NOMO-1 treated with dmso at 0.1 percent for 144 hours (cell line): Measurements from ENCODE around the gene MADD.
A peak's percentile ranks its signal among the peaks of the same experiment; 100 is the strongest.

ENCODE experiments used
- DNase-seq: peaks from one replicate; lab custom pipeline; 2025; ENCODE audit not compliant: unreplicated experiment; lab: John Stamatoyannopoulos, UW

Gene MADD

GRCh38 chr11:47355283-47356128, 85.6 kb downstream of the MADD start:
- DNase-seq = peak; percentile 21

GRCh38 chr11:47356129-47356997, 86.4 kb downstream of the MADD start:
- DNase-seq = no peak

- no peak for DNase-seq
These were observed 87.0 kb downstream of the MADD start for GRCh38 chr11:47356998-47357329.

DNA sequence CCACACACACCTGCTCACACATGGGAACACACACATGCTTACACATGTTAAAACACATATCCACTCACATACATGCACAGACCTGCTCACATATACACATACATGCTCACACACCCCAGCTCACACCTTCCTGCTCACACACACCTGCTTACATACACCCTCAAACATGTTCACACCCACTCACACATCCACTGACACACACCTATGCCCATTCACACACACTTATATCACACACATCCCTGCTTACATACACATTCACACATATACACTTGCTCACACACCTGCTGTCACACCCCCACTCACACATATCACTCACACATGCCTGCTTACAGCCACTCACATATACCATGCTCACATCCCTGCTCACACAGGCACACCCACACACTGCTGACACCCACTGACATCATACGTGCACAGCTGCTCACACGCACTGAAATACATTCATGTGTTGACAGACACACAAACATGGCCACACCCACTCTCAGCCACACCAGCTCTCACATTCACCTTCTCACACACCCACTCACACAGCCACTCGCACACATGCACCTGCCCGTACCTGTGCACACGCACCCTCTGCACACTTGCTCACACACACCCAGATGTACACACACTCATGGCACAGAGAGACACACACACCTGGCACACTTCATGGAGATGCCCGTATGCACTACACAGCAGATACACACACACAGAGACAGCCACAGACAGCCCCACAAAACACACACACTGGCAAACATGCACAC, 88.2 kb downstream of the MADD start:
- DNase-seq = no peak

- DNase-seq = no peak
These were observed 88.8 kb downstream of the MADD start for GRCh38 chr11:47358731-47359051.

- no peak for DNase-seq
These were observed 89.2 kb downstream of the MADD start for GRCh38 chr11:47359162-47359561.

DNA sequence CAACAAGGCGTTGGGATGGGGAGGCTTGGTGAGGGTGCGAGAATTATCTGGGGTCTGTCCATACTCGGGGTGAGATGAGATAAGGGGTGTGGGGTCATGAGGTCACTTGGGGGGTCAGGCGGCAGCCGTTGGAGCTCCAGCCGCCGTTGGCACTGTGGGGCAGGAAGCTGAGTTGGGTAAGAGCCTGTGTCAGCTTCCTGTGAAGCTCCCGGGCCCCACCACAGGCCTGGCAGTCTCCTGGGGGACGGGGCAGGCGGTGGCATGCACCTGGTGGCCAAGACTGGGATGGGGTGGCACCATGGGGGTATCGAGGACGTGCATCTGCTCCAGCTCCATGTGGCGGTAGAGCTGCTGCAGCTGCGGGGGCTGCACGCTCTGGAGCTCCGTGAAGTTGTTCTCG, 89.7 kb downstream of the MADD start:
- peak; percentile 62 for DNase-seq

DNA sequence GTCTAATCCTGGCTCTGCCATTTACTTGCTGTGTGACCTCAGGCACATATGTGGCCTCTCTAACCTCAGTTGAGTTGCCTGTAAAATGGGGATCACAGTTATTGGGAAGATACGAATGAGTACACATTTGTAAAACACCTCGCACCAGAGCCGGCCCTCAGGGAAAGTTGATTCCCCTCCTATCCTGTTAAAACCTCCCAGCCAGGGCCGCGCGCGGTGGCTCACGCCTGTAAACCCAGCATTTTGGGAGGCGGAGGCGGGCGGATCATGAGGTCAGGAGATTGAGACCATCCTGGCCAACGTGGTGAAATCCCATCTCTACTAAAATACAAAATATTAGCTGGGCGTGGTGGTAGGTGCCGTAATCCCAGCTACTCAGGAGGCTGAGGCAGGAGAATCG, 90.4 kb downstream of the MADD start:
- no peak for DNase-seq

- no peak for DNase-seq
These were observed 91.5 kb downstream of the MADD start for GRCh38 chr11:47361419-47361818.

- no peak for DNase-seq
These were observed 96.1 kb downstream of the MADD start for GRCh38 chr11:47366020-47366490.

- DNase-seq = no peak
These were observed 99.7 kb downstream of the MADD start for GRCh38 chr11:47369676-47370075.

DNA sequence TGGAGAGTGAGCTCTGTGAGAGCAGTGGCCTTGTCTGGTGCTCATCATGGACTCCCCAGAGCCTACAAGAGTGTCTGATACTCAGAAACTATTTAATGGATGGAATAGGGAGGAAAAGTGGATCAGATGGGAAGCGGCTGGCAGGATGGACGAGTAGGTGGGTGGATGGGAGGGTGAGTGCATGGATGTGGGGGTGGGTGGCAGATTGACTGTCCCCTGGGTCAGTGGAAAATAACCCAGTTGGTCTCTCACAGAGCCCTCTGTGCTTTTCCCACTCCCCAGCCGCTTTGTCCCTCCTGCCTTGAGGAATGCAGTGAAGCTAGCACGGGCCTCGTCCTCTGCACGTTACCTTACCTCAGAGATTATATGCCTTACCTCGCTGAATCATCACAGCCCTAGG, 102.5 kb downstream of the MADD start:
- no peak for DNase-seq

DNA sequence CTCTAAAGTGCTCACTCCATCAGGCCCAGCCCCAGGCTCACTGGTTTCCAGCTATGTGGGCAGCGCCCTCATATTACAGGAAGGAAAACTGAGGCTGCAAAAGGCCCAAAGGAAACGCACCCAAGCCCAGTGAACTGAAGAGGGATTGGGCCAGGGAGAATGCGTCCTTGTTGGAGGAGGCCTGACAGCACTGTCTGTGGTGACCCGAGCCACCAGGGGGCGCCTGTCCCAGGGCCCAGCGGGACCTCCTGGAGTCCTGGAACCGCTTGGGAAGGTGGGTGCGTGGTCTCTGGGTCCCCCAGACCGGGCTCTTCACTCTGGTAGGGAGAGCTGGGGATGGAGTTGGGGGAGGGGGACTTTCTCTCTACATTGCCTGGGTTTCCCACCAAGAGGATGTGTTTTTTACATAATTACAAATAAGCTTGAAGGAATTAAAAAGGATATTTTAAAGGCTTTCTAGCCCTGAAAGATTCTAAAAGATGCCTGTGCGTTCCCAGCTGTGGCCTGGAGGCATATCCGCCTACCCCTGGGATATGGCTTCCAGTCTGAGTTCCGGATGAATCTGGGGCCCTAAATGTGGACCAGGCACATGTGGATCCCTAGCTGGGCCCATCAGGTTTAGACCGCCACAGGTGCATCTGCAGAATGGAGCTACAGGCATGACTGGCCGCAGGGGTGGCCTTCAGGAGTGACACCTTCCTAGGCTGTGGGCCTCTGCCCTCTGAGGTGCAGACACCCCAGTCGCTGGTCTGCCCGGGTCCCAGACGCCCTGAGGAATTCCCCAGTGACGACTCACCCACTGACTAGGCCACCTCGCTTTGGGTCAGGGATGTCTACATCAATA, 104.2 kb downstream of the MADD start:
- no peak for DNase-seq

- no peak for DNase-seq
These were observed 104.7 kb downstream of the MADD start for GRCh38 chr11:47374720-47375019.

DNA sequence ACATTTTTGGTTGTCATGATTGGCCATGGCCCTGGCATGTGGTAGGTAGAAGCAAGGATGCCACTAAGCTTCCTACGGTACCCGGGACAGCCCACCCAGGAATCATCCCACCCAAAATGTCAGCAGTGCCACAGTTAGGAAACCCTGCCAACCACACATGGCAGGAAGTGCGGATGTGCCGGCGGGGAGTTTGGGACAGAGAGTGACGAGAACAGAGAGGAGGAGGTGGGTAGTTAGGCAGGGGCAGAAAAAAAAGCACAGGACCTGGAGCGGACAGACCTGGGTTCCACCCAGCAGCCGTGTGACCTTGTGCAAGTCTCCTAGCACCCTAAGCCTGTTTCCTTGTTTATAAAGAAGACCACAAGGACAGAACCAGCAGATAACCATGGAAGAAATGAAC, 105.1 kb downstream of the MADD start:
- DNase-seq = no peak

- DNase-seq = no peak
These were observed 105.7 kb downstream of the MADD start for GRCh38 chr11:47375546-47376085.

DNA sequence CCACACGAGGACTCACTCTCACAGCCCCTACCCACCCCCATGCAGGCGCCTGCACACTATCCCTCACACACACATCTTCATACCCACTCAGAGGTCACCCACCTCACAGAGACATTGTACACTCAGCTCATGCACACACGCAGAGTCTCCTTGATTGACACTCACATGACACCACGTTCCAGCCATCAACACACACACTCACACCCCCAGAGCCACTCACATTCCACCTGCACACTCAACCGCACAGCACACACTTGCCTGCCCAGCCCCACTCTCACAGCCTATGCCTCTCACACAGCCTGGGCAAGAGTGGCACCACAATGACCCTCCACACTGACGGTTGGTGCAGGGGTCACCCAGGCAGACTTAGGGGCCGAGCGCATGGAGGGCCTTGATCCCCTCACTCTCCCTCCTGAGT, 106.2 kb downstream of the MADD start:
- no peak for DNase-seq

DNA sequence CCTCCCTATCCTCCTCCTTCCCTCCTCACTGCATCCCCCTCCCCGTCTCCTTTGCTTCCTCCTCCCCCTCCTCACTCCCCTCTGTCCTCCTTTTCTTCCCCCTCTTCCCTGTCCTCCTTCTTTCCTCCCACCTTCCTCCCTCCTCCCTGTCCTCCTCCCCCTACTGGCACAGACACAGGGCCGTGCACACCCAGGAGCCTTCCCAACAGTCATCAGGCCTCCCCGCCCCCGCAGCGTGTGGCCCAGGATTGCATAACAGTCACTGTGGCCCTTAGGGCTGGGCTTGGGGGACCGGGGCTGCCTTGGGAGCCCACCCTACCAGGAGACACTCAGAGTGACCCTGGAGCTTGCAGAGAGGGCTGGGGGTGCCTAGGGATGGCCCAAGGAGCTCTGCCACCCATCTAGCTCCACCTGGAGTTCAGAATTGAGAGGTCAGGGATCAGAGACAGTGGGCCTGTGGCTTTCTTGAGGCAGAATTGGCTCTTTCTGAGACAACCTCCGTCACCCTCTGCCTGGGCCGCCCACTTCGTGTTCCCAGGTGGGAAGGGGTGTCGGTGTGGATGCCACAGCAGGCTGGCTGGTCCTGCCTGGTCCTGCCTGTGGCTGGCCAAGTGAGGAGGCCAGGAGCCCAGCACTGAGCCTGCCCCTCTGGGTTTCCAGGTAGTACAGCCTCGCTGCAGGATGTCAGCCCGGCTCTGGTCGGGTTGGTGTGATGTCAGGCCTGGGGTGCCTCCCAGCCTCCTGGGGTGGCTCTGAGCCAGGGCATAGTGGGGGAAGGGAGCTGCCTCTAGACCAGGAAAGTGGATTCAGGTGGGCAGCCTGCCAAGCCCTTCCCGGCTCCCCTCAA, 106.8 kb downstream of the MADD start:
- DNase-seq = peak; percentile 69

DNA sequence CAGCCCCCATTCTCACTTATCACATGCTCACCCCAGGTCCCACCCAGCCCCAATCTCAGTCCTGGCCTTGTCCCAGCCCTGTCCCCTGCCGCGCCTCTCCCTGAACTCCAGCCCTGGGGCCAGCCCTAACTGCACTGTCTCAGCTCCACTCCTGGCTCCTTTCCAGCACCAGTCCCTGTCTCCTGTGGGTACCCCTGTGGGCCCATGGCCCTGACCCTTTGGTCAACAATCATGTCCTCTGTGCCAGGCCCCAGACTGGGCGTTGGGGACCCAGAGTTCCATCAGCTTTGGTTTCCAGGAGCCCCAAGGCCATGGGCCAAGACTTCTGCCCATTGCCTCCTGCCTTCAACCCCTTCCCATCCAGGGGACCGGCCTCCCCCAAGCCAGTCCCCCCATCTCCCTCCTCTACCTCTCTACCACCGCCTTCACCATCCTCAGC, 107.7 kb downstream of the MADD start:
- DNase-seq = no peak
